ENCODE measurements around the gene NUTM1.

DNA sequence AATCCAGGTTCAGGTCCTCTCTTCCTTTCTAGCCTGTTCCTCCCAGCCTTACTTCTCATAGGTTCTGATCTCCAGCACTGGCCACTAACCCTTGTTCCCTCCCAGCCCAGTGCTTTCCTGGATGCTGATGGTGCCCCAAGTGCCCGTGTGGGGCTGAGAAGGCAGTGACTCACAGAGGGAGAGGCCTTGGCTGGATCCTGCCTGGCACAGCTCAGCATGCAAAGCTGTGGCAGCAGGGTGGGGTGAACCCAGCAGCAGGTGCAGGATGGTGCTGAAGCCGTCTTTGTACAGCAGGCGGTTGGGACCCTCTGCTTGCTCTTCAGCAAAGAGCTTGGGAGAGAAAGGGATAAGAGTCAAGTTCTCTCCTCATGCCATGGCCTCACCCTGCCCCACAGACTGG is 16.3 kb downstream of the NUTM1 start:
- TF ChIP-seq EZH2phosphoT487 (IDR thresholded peaks at IDR 0.05; ENCODE audit: insufficient read depth, low read depth) (no peak), EZH2 (IDR thresholded peaks at IDR 0.05; ENCODE audit: insufficient read depth, poor library complexity, severe bottlenecking) (no peak)

Measured in GM23248 (cell line).